Activated B cell treated with CpG ODN at 0.5 μM for 24 hours (primary cell): ENCODE data around the gene PLBD1. TPM values are rescaled to one million over a fixed set of nuclear protein-coding genes. Genes with fewer than 3 reads are reported as not detected.
A peak's percentile ranks its signal among the peaks of the same experiment; 100 is the strongest.

Experiments used
- ATAC-seq: fragments of 200-7000 bp; cut with Tn5 transposase; one replicate; pipeline ENCODE4 v1.10.0; 2021; ENCODE audit warnings: low read depth, mild to moderate bottlenecking, moderate library complexity
- CTCF ChIA-PET: fragments of 350-600 bp; sonication (Branson Sonifier 250); formaldehyde crosslinking; loops from one replicate; lab custom pipeline; 2021; ENCODE audit warnings: antibody characterized with exemption; lab: Charles Lee
- POLR2A ChIA-PET: fragments of 350-600 bp; sonication (Branson Sonifier 250); formaldehyde crosslinking; loops from one replicate; lab custom pipeline; 2021; ENCODE audit warnings: antibody characterized with exemption; lab: Charles Lee
- DNase-seq: peaks from one replicate; pipeline ENCODE4 v3.0.0; 2022
- H3K27ac Mint-ChIP-seq: one replicate; pipeline ENCODE4 v1.8.0; 2020; ENCODE audit warnings: mixed read lengths
- H3K27me3 Mint-ChIP-seq: one replicate; pipeline ENCODE4 v1.8.0; 2021; ENCODE audit warnings: mixed read lengths
- H3K36me3 Mint-ChIP-seq: one replicate; pipeline ENCODE4 v1.8.0; 2021; ENCODE audit warnings: low read depth, mixed read lengths
- H3K4me1 Mint-ChIP-seq: one replicate; pipeline ENCODE4 v1.8.0; 2021; ENCODE audit warnings: mixed read lengths
- H3K4me3 Mint-ChIP-seq: one replicate; pipeline ENCODE4 v1.8.0; 2020; ENCODE audit warnings: mild to moderate bottlenecking, mixed read lengths
- H3K9me3 Mint-ChIP-seq: one replicate; pipeline ENCODE4 v1.8.0; 2020; ENCODE audit warnings: mixed read lengths
- intact Hi-C: fragments of 100-400 bp; cut with micrococcal nuclease; formaldehyde crosslinking; loops from one replicate; pipeline ENCODE4 v1.15.1; 2024
- total RNA-seq: library from RNA; stranded (reverse); gene quantifications from 2 replicates; pipeline ENCODE4 v1.2.3, GENCODE V29; 2022
- TF ChIP-seq, protein P1 (sequence below): fragments of 200-600 bp; IDR thresholded peaks from one replicate; pipeline ENCODE4 v1.8.0; 2022; ENCODE audit warnings: antibody characterized with exemption, mild to moderate bottlenecking

The PLBD1 gene
- total RNA-seq, 1 donor from 2014 or later, result 0.33 TPM

DNA sequence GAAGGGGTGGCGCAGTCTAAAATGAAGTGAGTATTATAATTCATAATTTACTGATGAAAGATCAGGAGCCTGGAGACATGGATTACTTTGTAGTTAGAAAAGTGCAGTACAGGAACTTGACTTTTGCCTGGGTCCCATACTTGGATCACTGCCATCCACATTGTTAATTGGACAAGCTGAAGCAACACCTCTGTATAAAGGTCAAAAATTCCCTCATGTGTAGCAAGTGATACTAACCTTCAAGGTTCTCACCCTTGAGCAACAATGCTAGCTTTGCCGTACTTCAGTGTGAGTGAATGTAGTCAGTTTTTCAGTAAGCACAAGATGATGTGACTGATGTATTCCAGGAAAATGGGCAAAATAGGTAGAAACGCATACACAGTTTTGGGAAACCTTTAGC, 44.6 kb upstream of the PLBD1 start:
- intact Hi-C loops, result loop anchor here (2.0 to 10.0 kb wide), 5 partner anchors 33 to 1507 kb away; partner anchors contain the start of gene GSG1
- Mint-ChIP-seq H3K27me3 (no peaks in the 10 kb centered on the region), H3K9me3 (peaks cover 14% of the 10 kb centered on the region), H3K4me3 (no peak overlapping the region), H3K36me3 (peaks cover 13% of the 10 kb centered on the region), H3K27ac (peak overlapping the region; percentile 18), H3K4me1 (peaks cover 36% of the 10 kb centered on the region)
- CTCF ChIA-PET, result interaction anchor here (1.7 to 2.1 kb wide), 3 partner anchors 17 to 375 kb away, joined by 6 to 9 read pairs (median 9); no protein-coding TSS in a partner anchor
- no peak for ATAC-seq
- no peak for DNase-seq
- POLR2A ChIA-PET, result interaction anchor here (2.4 kb wide), 1 partner anchor 158 kb away, joined by 16 read pairs; a partner anchor contains a TSS
- TF ChIP-seq, protein P1, sequence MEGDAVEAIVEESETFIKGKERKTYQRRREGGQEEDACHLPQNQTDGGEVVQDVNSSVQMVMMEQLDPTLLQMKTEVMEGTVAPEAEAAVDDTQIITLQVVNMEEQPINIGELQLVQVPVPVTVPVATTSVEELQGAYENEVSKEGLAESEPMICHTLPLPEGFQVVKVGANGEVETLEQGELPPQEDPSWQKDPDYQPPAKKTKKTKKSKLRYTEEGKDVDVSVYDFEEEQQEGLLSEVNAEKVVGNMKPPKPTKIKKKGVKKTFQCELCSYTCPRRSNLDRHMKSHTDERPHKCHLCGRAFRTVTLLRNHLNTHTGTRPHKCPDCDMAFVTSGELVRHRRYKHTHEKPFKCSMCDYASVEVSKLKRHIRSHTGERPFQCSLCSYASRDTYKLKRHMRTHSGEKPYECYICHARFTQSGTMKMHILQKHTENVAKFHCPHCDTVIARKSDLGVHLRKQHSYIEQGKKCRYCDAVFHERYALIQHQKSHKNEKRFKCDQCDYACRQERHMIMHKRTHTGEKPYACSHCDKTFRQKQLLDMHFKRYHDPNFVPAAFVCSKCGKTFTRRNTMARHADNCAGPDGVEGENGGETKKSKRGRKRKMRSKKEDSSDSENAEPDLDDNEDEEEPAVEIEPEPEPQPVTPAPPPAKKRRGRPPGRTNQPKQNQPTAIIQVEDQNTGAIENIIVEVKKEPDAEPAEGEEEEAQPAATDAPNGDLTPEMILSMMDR, result no peak

GRCh38 chr12:14611640-14612203, 44.0 kb upstream of the PLBD1 start:
- intact Hi-C loops, result loop anchor here (2.0 to 10.0 kb wide), 5 partner anchors 33 to 1507 kb away; partner anchors contain the start of gene GSG1
- TF ChIP-seq, protein P1, result no peak

GRCh38 chr12:14607568-14607967, 39.9 kb upstream of the PLBD1 start:
- TF ChIP-seq, protein P1, result no peak
- peaks cover 9% of the 10 kb centered on the region for H3K36me3 Mint-ChIP-seq
- H3K4me3 Mint-ChIP-seq, result no peak overlapping the region
- H3K27ac Mint-ChIP-seq, result no peak overlapping the region
- H3K4me1 Mint-ChIP-seq, result peaks cover 7% of the 10 kb centered on the region
- H3K9me3 Mint-ChIP-seq, result peaks cover 32% of the 10 kb centered on the region
- ChIA-PET POLR2A (no interaction called here), CTCF (no interaction called here)
- ATAC-seq (no peak), DNase-seq (no peak)
- intact Hi-C loops, result no loop called here
- no peaks in the 10 kb centered on the region for H3K27me3 Mint-ChIP-seq

More at GRCh38 chr12:14611640-14612203, 44.0 kb upstream of the PLBD1 start:
- POLR2A ChIA-PET, result no interaction called here
- DNase-seq, result no peak
- Mint-ChIP-seq H3K36me3 (peaks cover 13% of the 10 kb centered on the region), H3K4me3 (no peak overlapping the region), H3K27ac (peak overlapping the region; percentile 18), H3K4me1 (peaks cover 36% of the 10 kb centered on the region), H3K27me3 (no peaks in the 10 kb centered on the region), H3K9me3 (peaks cover 18% of the 10 kb centered on the region)
- CTCF ChIA-PET, result interaction anchor here (1.9 kb wide), 1 partner anchor 40 kb away, joined by 9 read pairs; no protein-coding TSS in a partner anchor
- ATAC-seq, result no peak

GRCh38 chr12:14605401-14605989, 37.8 kb upstream of the PLBD1 start:
- ChIA-PET POLR2A (no interaction called here), CTCF (interaction anchor here (1.5 kb wide), 1 partner anchor 24 kb away, joined by 3 read pairs; no protein-coding TSS in a partner anchor)
- TF ChIP-seq, protein P1, result no peak
- intact Hi-C loops, result no loop called here
- Mint-ChIP-seq H3K4me1 (peaks cover 3% of the 10 kb centered on the region), H3K9me3 (peaks cover 33% of the 10 kb centered on the region), H3K4me3 (no peak overlapping the region), H3K27ac (no peak overlapping the region), H3K27me3 (no peaks in the 10 kb centered on the region), H3K36me3 (peaks cover 7% of the 10 kb centered on the region)
- DNase-seq (no peak), ATAC-seq (no peak)
